ENCODE results near the gene RBX1. TPM values are rescaled to one million over a fixed set of nuclear protein-coding genes. Genes with fewer than 3 reads are reported as not detected.

Gene RBX1
- total and polyA plus RNA-seq, 12 donors = 58.0 to 123 (median 62.0) TPM

- H3K27me3 ChIP-seq = no peaks in the 10 kb centered on the region
- H3K4me3 ChIP-seq = no peak overlapping the region
- TF ChIP-seq CTCF (IDR thresholded peaks at IDR 0.05) = no peak
- peaks cover 0 to 24% (median 14%) of the 10 kb centered on the region in 9 donors for H3K4me1 ChIP-seq
- no peak for DNase-seq
- WGBS, 2 donors = 72 to 80% methylated on average over 2 of the region's 2 CpGs
- H3K9me3 ChIP-seq = no peaks in the 10 kb centered on the region
- ATAC-seq = peak in 1 of 8 donors; percentile 10
- H3K27ac ChIP-seq = no peak overlapping the region
- intact Hi-C loops (cut with DNase I) = loop anchor here in 1 of 10 donors (10.0 kb wide), 1 partner anchor 55 kb away; no protein-coding TSS in a partner anchor
- peaks cover 0 to 99% (median 20%) of the 10 kb centered on the region in 9 donors for H3K36me3 ChIP-seq
These were observed 9.0 kb downstream of the RBX1 start for GRCh38 chr22:40960145-40960544.

GRCh38 chr22:40965936-40966725, 15.0 kb downstream of the RBX1 start:
- 54 to 62% methylated on average over 8 of the region's 8 CpGs for WGBS, 2 donors
- no peak for TF ChIP-seq CTCF (IDR thresholded peaks at IDR 0.05)
- peak overlapping the region in 8 of 10 donors; percentile 7 to 66 (median 21) for H3K27ac ChIP-seq
- DNase-seq (no peak), ATAC-seq (peak in 7 of 8 donors; percentile 23 to 74 (median 53))
- H3K4me3 ChIP-seq = no peak overlapping the region
- peaks cover 0 to 100% (median 27%) of the 10 kb centered on the region in 9 donors for H3K36me3 ChIP-seq
- no peaks in the 10 kb centered on the region for H3K9me3 ChIP-seq
- no peaks in the 10 kb centered on the region for H3K27me3 ChIP-seq
- intact Hi-C loops (cut with DNase I) = loop anchor here in 1 of 10 donors (10.0 kb wide), 1 partner anchor 49 kb away; no protein-coding TSS in a partner anchor
- H3K4me1 ChIP-seq = peaks cover 3 to 40% (median 23%) of the 10 kb centered on the region in 9 donors

- no peak overlapping the region for H3K4me3 ChIP-seq
- DNase-seq = no peak
- peaks cover 0 to 100% (median 28%) of the 10 kb centered on the region in 9 donors for H3K36me3 ChIP-seq
- H3K27me3 ChIP-seq = no peaks in the 10 kb centered on the region
- WGBS, 2 donors = 69 to 71% methylated on average over 7 of the region's 7 CpGs
- H3K4me1 ChIP-seq = peaks cover 3 to 40% (median 23%) of the 10 kb centered on the region in 9 donors
- intact Hi-C loops (cut with DNase I) = loop anchor here in 1 of 10 donors (10.0 kb wide), 1 partner anchor 48 kb away; no protein-coding TSS in a partner anchor
- H3K27ac ChIP-seq = peak overlapping the region in 2 of 10 donors; percentile 7 to 25
- peak in 1 of 8 donors; percentile 21 for ATAC-seq
- TF ChIP-seq CTCF (IDR thresholded peaks at IDR 0.05) = no peak
- H3K9me3 ChIP-seq = no peaks in the 10 kb centered on the region
These were observed 15.5 kb downstream of the RBX1 start for GRCh38 chr22:40966726-40967085.

GRCh38 chr22:40967111-40967760, 16.1 kb downstream of the RBX1 start:
- ATAC-seq = peak in 1 of 8 donors; percentile 28
- H3K36me3 ChIP-seq = peaks cover 0 to 100% (median 31%) of the 10 kb centered on the region in 9 donors
- no peak for TF ChIP-seq CTCF (IDR thresholded peaks at IDR 0.05)
- H3K27ac ChIP-seq = peak overlapping the region in 1 of 10 donors; percentile 5
- H3K27me3 ChIP-seq = no peaks in the 10 kb centered on the region
- 77 to 84% methylated on average over 8 of the region's 8 CpGs for WGBS, 2 donors
- peaks cover 3 to 40% (median 23%) of the 10 kb centered on the region in 9 donors for H3K4me1 ChIP-seq
- no peak overlapping the region for H3K4me3 ChIP-seq
- no peak for DNase-seq
- intact Hi-C loops (cut with DNase I) = loop anchor here in 1 of 10 donors (10.0 kb wide), 1 partner anchor 48 kb away; no protein-coding TSS in a partner anchor
- H3K9me3 ChIP-seq = no peaks in the 10 kb centered on the region

Data from heart right ventricle (tissue), 16 donors.